GM12875 (cell line): ENCODE data around the gene AKR1C3.

Source experiments
- H3K4me3 ChIP-seq: one replicate; pipeline ENCODE4 v1.5.1; 2011; ENCODE audit warnings: low read depth, low read length, control low read depth
- CTCF ChIP-seq: IDR thresholded peaks from 2 replicates; pipeline ENCODE4 v1.5.1; 2011; ENCODE audit warnings: low read depth, mild to moderate bottlenecking, control low read depth, inconsistent platforms, low read length, moderate library complexity, borderline replicate concordance; ENCODE audit not compliant: insufficient read depth

Gene AKR1C3

GRCh38 chr10:5147255-5147980, 53.2 kb downstream of the AKR1C3 start:
- H3K4me3 ChIP-seq: no peak overlapping the region
- TF ChIP-seq CTCF: no peak

DNA sequence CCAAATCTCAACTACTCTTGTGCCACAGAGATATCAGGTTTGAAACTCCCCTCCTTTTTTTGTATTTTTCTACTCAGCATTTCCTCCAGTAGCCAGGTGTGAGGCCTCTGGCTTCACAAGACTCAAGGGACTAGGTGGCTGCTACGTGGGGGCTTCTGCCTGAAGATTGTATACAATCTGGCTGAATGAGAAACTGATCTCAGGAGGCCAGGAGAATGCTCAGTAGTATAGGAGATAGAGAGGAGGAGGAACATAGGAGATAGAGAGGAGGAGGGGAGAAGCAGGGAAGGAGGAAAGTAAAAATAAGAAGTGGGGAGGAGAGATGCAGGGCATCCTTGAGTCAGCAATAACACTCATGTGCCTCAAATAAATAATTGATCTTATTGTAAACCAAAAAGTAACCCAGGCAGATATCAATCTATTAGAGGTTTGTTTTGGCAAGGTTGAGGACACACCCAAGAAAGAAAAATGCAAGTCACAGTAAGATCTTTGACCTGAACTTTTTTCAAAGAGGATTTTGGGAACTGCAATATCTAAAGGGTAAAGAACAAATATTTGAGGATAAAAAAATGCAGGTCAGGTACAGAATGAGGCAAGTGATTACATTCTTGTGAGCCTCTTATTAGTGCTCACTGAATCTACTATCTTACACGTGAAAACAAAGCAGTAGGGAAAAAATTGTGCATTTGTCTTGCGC, 53.9 kb downstream of the AKR1C3 start:
- no peak overlapping the region for H3K4me3 ChIP-seq
- no peak for TF ChIP-seq CTCF

GRCh38 chr10:5148678-5149032, 54.4 kb downstream of the AKR1C3 start:
- H3K4me3 ChIP-seq: no peak overlapping the region
- TF ChIP-seq CTCF: no peak

DNA sequence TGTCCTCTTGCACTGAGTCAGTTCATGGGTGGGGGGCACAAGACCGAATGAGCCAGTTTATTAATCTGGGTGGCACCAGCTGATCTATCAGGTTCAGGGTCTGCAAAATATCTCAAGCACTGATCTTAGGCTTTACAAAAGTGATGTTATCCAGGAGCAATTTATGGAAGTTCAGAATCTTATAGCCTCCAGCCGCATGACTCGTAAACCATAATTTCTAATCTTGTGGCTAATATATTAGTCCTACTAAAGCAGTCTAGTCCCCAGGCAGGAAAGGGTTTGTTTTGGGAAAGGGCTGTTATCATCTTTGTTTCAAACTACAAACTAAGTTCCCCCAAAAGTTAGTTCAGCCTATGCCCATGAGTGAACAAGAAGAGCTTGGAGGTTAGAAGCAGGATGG, 56.9 kb downstream of the AKR1C3 start:
- no peak for TF ChIP-seq CTCF

GRCh38 chr10:5155951-5156350, 61.7 kb downstream of the AKR1C3 start:
- H3K4me3 ChIP-seq: no peak overlapping the region
- no peak for TF ChIP-seq CTCF

More for the DNA sequence above, 56.9 kb downstream of the AKR1C3 start:
- no peak overlapping the region for H3K4me3 ChIP-seq
